EH (cell line): Measurements from ENCODE around the gene PRKX.
"Not testable (repeated sequence)": the region's sequence is repeated elsewhere in the genome, so short reads cannot be mapped to it uniquely, and the experiment has no call there.

Source experiments
- DNase-seq: peaks from one replicate; pipeline ENCODE4 v3.0.0-alpha.2; 2015; ENCODE audit warnings: low read depth

The PRKX gene

GRCh38 chrX:3713225-3713936, at the start of gene PRKX:
PRKX (minus strand) TSS chrX:3713649; CDS start chrX:3713253, 396 bp downstream.
- DNase-seq: peak; percentile 55

DNA sequence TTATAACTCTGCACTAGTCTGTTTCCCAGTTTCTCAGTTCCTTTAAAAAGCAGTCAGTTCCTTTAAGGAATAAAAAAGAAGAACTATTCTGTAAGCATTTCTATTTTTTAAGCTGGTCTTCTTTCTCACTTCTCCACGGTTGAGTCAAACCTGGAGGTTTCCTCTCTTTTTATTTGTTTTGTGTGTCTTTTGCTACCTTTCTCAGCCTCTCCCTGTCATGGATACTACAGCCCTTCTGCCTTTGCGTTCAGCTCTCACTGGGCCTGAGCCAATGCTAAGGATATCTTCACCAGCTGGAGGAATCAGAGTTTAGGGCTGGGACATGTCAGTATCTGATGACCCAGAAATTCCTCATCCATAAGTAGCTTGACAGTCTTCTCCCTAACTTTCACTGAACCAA, 49.7 kb upstream of the PRKX start:
- no peak for DNase-seq

GRCh38 chrX:3757510-3758025, 44.1 kb upstream of the PRKX start:
- DNase-seq: no peak

GRCh38 chrX:3748052-3748559, 34.7 kb upstream of the PRKX start:
- DNase-seq: no peak

GRCh38 chrX:3743801-3744439, 30.5 kb upstream of the PRKX start:
- DNase-seq: no peak

DNA sequence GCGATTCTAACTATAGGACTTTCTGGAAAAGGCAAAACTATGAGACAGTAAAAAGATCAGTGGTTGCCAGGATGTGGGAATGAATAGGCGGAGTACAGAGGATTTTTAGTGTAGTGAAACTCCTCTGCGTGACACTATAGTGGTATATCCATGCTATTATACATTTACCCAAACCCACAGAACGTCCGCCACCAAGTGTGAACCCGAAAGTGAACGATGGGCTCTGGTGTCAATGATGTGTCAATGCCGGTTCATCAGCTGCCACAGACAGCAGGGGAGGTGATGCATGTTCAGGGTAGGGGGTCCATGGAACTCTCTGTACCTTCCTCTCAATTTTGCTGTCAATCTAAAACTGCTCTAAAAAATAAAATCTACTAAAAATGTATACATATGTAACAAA, 27.5 kb upstream of the PRKX start:
- DNase-seq: not testable (repeated sequence)

GRCh38 chrX:3738509-3738908, 25.1 kb upstream of the PRKX start:
- no peak for DNase-seq

DNA sequence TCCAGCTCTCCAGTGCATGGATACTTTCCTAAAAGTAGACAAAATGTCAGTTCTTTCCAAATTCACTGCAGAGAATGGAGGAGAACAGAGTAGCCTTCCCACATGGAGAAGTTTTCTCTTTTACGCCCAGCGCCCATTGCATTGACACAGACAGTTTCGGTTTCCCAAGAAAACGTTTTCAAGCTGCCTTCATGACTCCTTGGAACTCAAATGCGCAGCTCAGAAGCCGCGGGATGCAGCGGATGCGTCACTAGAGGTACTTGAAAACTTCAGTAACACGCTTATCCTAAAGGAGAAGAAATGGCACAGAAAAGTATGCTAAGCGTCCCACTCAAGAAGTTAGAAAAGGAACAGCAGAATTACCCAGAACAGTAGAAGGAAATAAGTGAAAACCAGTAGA, 23.1 kb upstream of the PRKX start:
- not testable (repeated sequence) for DNase-seq

- not testable (repeated sequence) for DNase-seq
Observed at GRCh38 chrX:3735891-3736290, 22.4 kb upstream of the PRKX start.

DNA sequence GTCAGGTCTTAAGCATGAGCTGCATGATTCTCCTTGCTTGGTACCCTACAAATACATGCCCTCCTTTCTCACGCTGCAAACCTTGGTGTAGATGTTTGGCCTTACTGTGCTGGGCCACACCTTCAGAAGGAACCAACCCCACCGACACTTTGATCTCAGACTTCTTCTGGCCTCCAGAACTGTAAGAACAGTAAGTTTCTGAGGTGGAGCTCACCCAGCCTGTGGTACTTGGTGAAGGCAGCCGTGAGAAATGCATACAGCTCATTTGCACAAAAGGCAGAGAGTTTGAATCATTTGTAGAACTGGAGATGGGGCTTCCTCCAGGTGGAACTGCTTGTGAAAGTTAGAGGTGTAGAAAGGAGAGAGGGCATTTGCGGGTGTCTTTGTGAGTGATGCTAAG, 21.0 kb upstream of the PRKX start:
- DNase-seq: not testable (repeated sequence)

DNA sequence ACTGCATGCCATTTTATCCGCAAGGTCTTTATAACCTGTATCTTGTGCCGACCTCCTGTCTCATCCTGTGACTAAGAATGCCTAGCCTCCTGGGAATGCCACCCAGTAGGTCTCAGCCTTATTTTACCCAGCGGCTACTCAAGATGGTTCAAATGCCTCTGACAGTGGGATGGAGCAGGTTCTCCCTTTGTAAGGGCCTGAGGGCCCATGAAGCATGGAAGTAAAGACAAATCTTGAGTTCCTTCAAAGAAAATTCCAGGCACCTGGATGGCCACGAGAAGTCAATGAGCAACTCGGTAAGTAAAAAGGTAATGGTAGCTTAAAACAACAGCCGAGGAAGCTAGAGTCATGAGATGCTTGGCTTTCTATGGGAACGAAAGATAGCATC, 19.6 kb upstream of the PRKX start:
- DNase-seq: no peak

DNA sequence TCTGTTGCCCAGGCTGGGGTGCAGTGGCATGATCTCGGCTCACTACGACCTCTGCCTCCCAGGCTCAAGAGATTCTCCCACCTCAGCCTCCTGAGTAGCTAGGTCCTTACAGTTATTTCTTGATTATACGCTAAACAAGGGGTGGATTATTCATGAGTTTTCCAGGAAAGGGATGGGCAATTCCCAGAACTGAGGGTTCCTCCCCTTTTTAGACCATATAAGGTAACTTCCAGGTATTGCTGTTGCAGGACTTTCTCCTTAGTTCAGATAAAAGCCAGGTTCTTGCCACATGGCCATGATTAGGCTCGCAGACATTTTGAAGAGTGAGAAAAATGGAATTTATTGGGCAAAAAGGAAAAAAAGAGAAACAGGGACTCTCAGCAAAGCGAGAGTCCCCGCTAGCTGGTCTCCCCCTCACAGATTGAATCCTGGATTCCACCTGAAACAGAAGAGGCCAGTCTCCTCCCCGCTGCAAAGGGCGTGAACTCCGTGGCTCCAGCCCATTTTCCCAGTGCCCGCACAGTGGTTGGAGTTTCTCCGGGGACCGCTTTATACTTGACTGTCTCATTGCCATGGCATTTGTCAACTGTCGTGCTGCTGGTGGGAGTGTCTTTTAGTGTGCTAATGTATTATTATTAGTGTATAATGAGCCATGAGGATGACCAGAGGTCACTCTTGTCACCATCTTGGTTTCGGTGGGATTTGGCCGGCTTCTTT, 19.0 kb upstream of the PRKX start:
- not testable (repeated sequence) for DNase-seq

- DNase-seq: no peak
Observed at GRCh38 chrX:3728454-3728853, 15.0 kb upstream of the PRKX start.

- DNase-seq: not testable (repeated sequence)
Observed at GRCh38 chrX:3723460-3723859, 10.0 kb upstream of the PRKX start.

- peak; percentile 39 for DNase-seq
Observed at GRCh38 chrX:3717742-3718420, 4.4 kb upstream of the PRKX start.

DNA sequence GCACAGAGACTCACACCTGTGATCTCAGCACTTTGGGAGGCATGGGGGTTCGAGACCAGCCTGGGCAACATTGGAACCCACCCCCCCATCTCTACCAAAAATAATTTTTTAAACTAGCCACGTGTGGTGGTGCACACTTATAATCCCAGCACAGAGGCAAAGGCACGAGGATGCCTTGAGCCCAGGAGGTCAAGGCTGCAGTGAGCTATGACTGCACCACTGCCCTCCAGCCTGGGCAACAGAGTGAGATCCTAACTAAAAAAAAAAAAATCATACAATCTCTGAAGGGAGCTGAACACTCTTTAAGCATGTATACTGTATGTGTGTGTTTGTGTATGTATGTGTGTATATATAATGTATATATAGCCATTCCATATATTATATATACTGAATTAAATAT, 2.5 kb upstream of the PRKX start:
- DNase-seq: no peak

GRCh38 chrX:3714706-3715479, 1.4 kb upstream of the PRKX start:
- DNase-seq: not testable (repeated sequence)

GRCh38 chrX:3713937-3714434, 537 bp upstream of the PRKX start:
- no peak for DNase-seq

DNA sequence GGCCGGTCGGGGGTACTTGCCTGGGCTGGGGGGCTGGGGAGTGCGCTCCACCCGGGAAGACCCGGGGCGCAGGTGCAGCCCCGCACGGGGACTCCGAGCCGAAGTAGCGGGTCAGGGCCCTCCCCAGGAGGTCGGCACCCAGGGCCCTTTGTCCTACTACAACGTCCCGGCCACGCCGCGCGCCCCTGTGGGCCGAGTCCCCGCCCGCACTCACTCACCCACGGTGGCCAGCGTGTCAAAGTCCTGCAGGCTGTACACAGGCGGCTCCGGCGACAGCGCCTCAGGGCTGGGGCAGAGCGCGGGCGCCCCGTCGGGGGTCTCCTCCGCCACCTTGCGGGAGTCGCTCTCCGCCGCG, 602 bp downstream of the PRKX start:
- no peak for DNase-seq

DNA sequence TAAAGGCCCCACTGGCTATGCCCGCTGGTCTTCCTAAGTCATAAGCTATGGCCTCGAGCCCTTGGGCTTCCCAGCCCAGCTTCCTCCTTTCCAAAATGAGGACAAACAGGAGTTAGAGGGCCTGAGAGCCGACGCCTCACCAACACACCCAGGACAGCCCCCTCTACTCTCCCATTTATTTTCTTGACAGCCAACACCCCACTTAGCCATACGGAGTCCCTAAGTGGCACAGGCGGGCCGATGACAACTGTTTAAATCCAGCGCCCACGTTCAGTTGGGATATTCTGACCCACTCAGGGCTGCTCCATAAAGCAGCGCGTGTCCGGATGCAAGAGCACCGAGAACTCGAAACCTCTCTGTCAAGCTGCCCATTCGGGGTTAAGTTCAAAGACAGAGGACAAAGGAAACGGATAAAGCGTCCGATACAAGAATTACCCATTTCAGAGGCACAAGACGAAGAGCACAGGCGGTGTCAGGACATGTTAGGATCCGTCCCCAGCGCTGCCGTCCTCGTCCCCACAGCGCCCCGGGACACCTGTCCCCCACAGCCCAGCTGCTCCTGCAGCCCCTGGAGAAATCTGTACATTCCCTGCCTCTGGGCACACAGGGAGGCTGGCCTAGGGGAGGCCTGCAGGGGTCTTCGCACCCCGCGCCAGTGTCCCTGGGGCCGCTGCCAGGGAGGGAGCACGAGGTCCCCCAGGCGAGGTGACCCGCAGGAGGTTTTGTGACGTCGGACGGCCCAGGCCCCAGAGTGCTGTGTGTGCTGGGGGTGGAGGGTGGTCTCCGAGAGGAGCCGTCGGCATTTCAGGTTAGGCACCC, 1.2 kb downstream of the PRKX start:
- DNase-seq: peak; percentile 55
